ENCODE results near the gene TXNDC11. TPM values are rescaled to one million over a fixed set of nuclear protein-coding genes. Genes with fewer than 3 reads are reported as not detected.

The TXNDC11 gene
- total and polyA plus RNA-seq, 9 of the 15 experiments (the other 6 are each of a cell fraction or from before 2014, with no cell fraction given): 0.66 to 32.6 (median 26.2) TPM

- no TSS peak for BruUV-seq (replicated peaks)
- no peak overlapping the region for H2AFZ ChIP-seq (ENCODE audit: low read depth, low read length)
- ATAC-seq (no peak), DNase-seq (ENCODE audit: extremely low read depth in 1 of 4, low spot score in 3 of 4) (no peak), FAIRE-seq (no peak)
- peaks cover 72% of the 10 kb centered on the region for H3K36me3 ChIP-seq (ENCODE audit: control insufficient read depth, insufficient read depth, low read length)
- H3K9me1 ChIP-seq (ENCODE audit: control insufficient read depth, insufficient read depth, low read length): no peaks in the 10 kb centered on the region
- WGBS (ENCODE audit: insufficient coverage, low coverage, missing lambda C conversion rate): 77% methylated on average over 8 of the region's 8 CpGs
- no peaks in the 10 kb centered on the region for H3K9me3 ChIP-seq (replicated peaks; ENCODE audit: control insufficient read depth, insufficient read depth, low read depth, low read length)
- ChIA-PET CTCF (ENCODE audit: low intra/inter-chr PET ratio) (interaction anchor here (0.7 to 1.6 kb wide), 6 partner anchors 58 to 751 kb away, joined by 3 to 5 read pairs (median 4); no protein-coding TSS in a partner anchor), POLR2A (interaction anchor here (0.6 to 1.8 kb wide), 3 partner anchors 10 to 38 kb away, joined by 3 to 7 read pairs (median 3); partner anchors contain the start of gene TXNDC11)
- in situ Hi-C loops (cut with MboI) (no loop called here), intact Hi-C loops (cut with micrococcal nuclease) (loop anchor here (2.0 kb wide), 1 partner anchor 309 kb away; no protein-coding TSS in a partner anchor)
- no peaks in the 10 kb centered on the region for H3K79me2 ChIP-seq (ENCODE audit: control insufficient read depth, insufficient read depth, low read length)
- H3K4me1 ChIP-seq (replicated peaks in 1 of 2; ENCODE audit: control insufficient read depth in 2 of 2, insufficient read depth in 2 of 2, low read length in 2 of 2): no peaks in the 10 kb centered on the region
- no peaks in the 10 kb centered on the region for H4K20me1 ChIP-seq (replicated peaks; ENCODE audit: control insufficient read depth, insufficient read depth, low read length)
- no peak overlapping the region for H3K9ac ChIP-seq (ENCODE audit: insufficient read depth in 1 of 2, low read depth in 2 of 2, low read length in 2 of 2)
- H3K27ac ChIP-seq (ENCODE audit: extremely low read depth, low read depth, low read length): no peak overlapping the region
- no peak overlapping the region for H3K4me2 ChIP-seq (ENCODE audit: insufficient read depth, low read length)
- TF ChIP-seq ZNF174 (CRISPR knock-in tag; IDR thresholded peaks at IDR 0.05) (no peak), ATF7 (IDR thresholded peaks at IDR 0.05) (0 out of 2 replicates have a peak, but pooled peaks have one; percentile 32)
- no peaks in the 10 kb centered on the region for H3K27me3 ChIP-seq (ENCODE audit: control insufficient read depth in 2 of 2, insufficient read depth in 2 of 2, low read length in 2 of 2)
- H3K4me3 ChIP-seq: no peak overlapping the region
These were observed 27.3 kb downstream of the TXNDC11 start for GRCh38 chr16:11715246-11715947.

GRCh38 chr16:11712122-11712521, 30.5 kb downstream of the TXNDC11 start:
- H3K9me3 ChIP-seq (replicated peaks; ENCODE audit: control insufficient read depth, insufficient read depth, low read depth, low read length): no peaks in the 10 kb centered on the region
- H3K36me3 ChIP-seq (ENCODE audit: control insufficient read depth, insufficient read depth, low read length): peaks cover 68% of the 10 kb centered on the region; the same call in 2 of the 3 replicates
- ChIA-PET CTCF (ENCODE audit: low intra/inter-chr PET ratio) (no interaction called here), POLR2A (interaction anchor here (2.9 kb wide), 1 partner anchor 13 kb away, joined by 9 read pairs; no protein-coding TSS in a partner anchor)
- no peak overlapping the region for H3K4me2 ChIP-seq (ENCODE audit: insufficient read depth, low read length)
- H3K27me3 ChIP-seq (ENCODE audit: control insufficient read depth in 2 of 2, insufficient read depth in 2 of 2, low read length in 2 of 2): no peaks in the 10 kb centered on the region
- no TSS peak for BruUV-seq (replicated peaks)
- no peaks in the 10 kb centered on the region for H4K20me1 ChIP-seq (replicated peaks; ENCODE audit: control insufficient read depth, insufficient read depth, low read length)
- no peaks in the 10 kb centered on the region for H3K79me2 ChIP-seq (ENCODE audit: control insufficient read depth, insufficient read depth, low read length)
- FAIRE-seq: no peak
- 97% methylated on average over 3 of the region's 3 CpGs for WGBS (ENCODE audit: insufficient coverage, low coverage, missing lambda C conversion rate)
- no peak for DNase-seq (ENCODE audit: extremely low read depth in 1 of 4, low spot score in 3 of 4)
- intact Hi-C loops (cut with micrococcal nuclease): no loop called here
- no peaks in the 10 kb centered on the region for H3K4me1 ChIP-seq (replicated peaks in 1 of 2; ENCODE audit: control insufficient read depth in 2 of 2, insufficient read depth in 2 of 2, low read length in 2 of 2)
- H3K9ac ChIP-seq (ENCODE audit: insufficient read depth in 1 of 2, low read depth in 2 of 2, low read length in 2 of 2): no peak overlapping the region
- in situ Hi-C loops (cut with MboI): no loop called here
- no peak overlapping the region for H2AFZ ChIP-seq (ENCODE audit: low read depth, low read length)
- H3K4me3 ChIP-seq: no peak overlapping the region
- no peak for ATAC-seq
- H3K27ac ChIP-seq (ENCODE audit: extremely low read depth, low read depth, low read length): no peak overlapping the region
- no peaks in the 10 kb centered on the region for H3K9me1 ChIP-seq (ENCODE audit: control insufficient read depth, insufficient read depth, low read length)
- TF ChIP-seq PRPF4 (IDR thresholded peaks at IDR 0.05; ENCODE audit: insufficient read depth, low read depth, low read length, poor library complexity, severe bottlenecking) (no peak), ARHGAP35 (IDR thresholded peaks at IDR 0.05; ENCODE audit: partially characterized antibody) (no peak), TSC22D4 (tag; IDR thresholded peaks at IDR 0.05) (no peak), WHSC1 (IDR thresholded peaks at IDR 0.05; ENCODE audit: low read length) (no peak), CREB3L1 (IDR thresholded peaks at IDR 0.05; ENCODE audit: borderline replicate concordance, low read depth) (no peak), HMG20A (CRISPR knock-in tag; conservative IDR thresholded peaks at IDR 0.05) (no peak), SMARCA4 (IDR thresholded peaks at IDR 0.05) (no peak), DIDO1 (tag; IDR thresholded peaks at IDR 0.05; ENCODE audit: low read depth) (no peak)
- TF ChIP-seq, protein P1, sequence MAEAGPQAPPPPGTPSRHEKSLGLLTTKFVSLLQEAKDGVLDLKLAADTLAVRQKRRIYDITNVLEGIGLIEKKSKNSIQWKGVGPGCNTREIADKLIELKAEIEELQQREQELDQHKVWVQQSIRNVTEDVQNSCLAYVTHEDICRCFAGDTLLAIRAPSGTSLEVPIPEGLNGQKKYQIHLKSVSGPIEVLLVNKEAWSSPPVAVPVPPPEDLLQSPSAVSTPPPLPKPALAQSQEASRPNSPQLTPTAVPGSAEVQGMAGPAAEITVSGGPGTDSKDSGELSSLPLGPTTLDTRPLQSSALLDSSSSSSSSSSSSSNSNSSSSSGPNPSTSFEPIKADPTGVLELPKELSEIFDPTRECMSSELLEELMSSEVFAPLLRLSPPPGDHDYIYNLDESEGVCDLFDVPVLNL (CRISPR knock-in tag; IDR thresholded peaks at IDR 0.05; ENCODE audit: low read depth): no peak
- TF ChIP-seq, protein P2, sequence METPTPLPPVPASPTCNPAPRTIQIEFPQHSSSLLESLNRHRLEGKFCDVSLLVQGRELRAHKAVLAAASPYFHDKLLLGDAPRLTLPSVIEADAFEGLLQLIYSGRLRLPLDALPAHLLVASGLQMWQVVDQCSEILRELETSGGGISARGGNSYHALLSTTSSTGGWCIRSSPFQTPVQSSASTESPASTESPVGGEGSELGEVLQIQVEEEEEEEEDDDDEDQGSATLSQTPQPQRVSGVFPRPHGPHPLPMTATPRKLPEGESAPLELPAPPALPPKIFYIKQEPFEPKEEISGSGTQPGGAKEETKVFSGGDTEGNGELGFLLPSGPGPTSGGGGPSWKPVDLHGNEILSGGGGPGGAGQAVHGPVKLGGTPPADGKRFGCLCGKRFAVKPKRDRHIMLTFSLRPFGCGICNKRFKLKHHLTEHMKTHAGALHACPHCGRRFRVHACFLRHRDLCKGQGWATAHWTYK (CRISPR knock-in tag; IDR thresholded peaks at IDR 0.05): no peak
